Measurements from ENCODE around the gene GPS1.

GRCh38 chr17:82078433-82078832 lies 26.7 kb downstream of the GPS1 start:
- TF ChIP-seq CTCF (IDR thresholded peaks at IDR 0.05), result no peak
- TF ChIP-seq NR2C2 (CRISPR knock-in tag; IDR thresholded peaks at IDR 0.05), result no peak
- no peak for TF ChIP-seq ESRRA (CRISPR knock-in tag; IDR thresholded peaks at IDR 0.05; ENCODE audit: borderline replicate concordance)
- TF ChIP-seq IRF2 (CRISPR knock-in tag; IDR thresholded peaks at IDR 0.05; ENCODE audit: borderline replicate concordance, low read depth), result no peak
- no peak for TF ChIP-seq PRRX2 (CRISPR knock-in tag; IDR thresholded peaks at IDR 0.05)
- no peak for TF ChIP-seq FOXK1 (CRISPR knock-in tag; IDR thresholded peaks at IDR 0.05)
